Hepatocyte (in vitro differentiated cells): ENCODE data around the gene NSUN6. TPM values are rescaled to one million over a fixed set of nuclear protein-coding genes. Genes with fewer than 3 reads are reported as not detected.
A peak's percentile ranks its signal among the peaks of the same experiment; 100 is the strongest.

Source experiments
- DNase-seq: peaks from one replicate; pipeline ENCODE4 v3.0.0-alpha.2; 2016; ENCODE audit warnings: low spot score
- H2AFZ ChIP-seq: fragments of 200-600 bp; sonication (generic); 2 replicates; pipeline ENCODE4 v1.6.0; 2016; ENCODE audit warnings: antibody characterized with exemption, mild to moderate bottlenecking
- H3K27ac ChIP-seq: fragments of 200-600 bp; sonication (generic); 2 replicates; pipeline ENCODE4 v1.5.1; 2016; ENCODE audit warnings: mild to moderate bottlenecking
- H3K27me3 ChIP-seq: fragments of 200-600 bp; sonication (generic); 2 replicates; pipeline ENCODE4 v1.6.1; 2016
- H3K36me3 ChIP-seq: fragments of 200-600 bp; sonication (generic); replicated peaks from 2 replicates; pipeline ENCODE4 v1.5.1; 2016; ENCODE audit warnings: low read depth; ENCODE audit not compliant: insufficient read depth
- H3K4me1 ChIP-seq: fragments of 200-600 bp; sonication (generic); 2 replicates; pipeline ENCODE4 v1.5.1; 2016; ENCODE audit warnings: mild to moderate bottlenecking, moderate library complexity; ENCODE audit not compliant: insufficient read depth
- H3K4me2 ChIP-seq: fragments of 200-600 bp; sonication (generic); 2 replicates; pipeline ENCODE4 v1.6.0; 2016
- H3K4me3 ChIP-seq: fragments of 200-600 bp; sonication (generic); 2 replicates; pipeline ENCODE4 v1.5.1; 2016; ENCODE audit warnings: mild to moderate bottlenecking
- H3K79me2 ChIP-seq: fragments of 200-600 bp; sonication (generic); 2 replicates; pipeline ENCODE4 v1.6.0; 2017; ENCODE audit warnings: mild to moderate bottlenecking
- H3K9me2 ChIP-seq: fragments of 200-600 bp; sonication (generic); replicated peaks from 2 replicates; pipeline ENCODE4 v1.6.0; 2017; ENCODE audit warnings: mild to moderate bottlenecking; ENCODE audit not compliant: insufficient read depth
- H3K9me3 ChIP-seq: fragments of 200-600 bp; sonication (generic); 2 replicates; pipeline ENCODE4 v1.5.1; 2016; ENCODE audit warnings: low read depth, mild to moderate bottlenecking
- H4K20me1 ChIP-seq: fragments of 200-600 bp; sonication (generic); 2 replicates; pipeline ENCODE4 v1.6.0; 2016; ENCODE audit warnings: mild to moderate bottlenecking; ENCODE audit not compliant: insufficient read depth, poor library complexity, severe bottlenecking
- EZH2 ChIP-seq: fragments of 200-600 bp; sonication (generic); IDR thresholded peaks from 2 replicates; pipeline ENCODE4 v1.6.1; 2016; ENCODE audit warnings: antibody characterized with exemption, mild to moderate bottlenecking, borderline replicate concordance
- EZH2phosphoT487 ChIP-seq: fragments of 200-600 bp; sonication (generic); IDR thresholded peaks from one replicate; pipeline ENCODE4 v1.6.1; 2018; ENCODE audit warnings: antibody characterized with exemption, mild to moderate bottlenecking, low read depth, moderate library complexity; ENCODE audit not compliant: unreplicated experiment, severe bottlenecking
- WGBS: methylation state at CpG from one replicate; pipeline ENCODE4 v1.1.6; 2016; ENCODE audit warnings: low lambda C conversion rate; ENCODE audit errors: missing lambda C conversion rate; 5-methylcytosine and 5-hydroxymethylcytosine counted together
- polyA plus RNA-seq: library from polyadenylated mRNA; unstranded; fragments of >200 nt; fragmentation: Nextera tagmentation; extraction: Ambion mirVana; gene quantifications from 2 replicates; pipeline ENCODE4 v1.2.1, GENCODE V29; 2016
- total RNA-seq: library from RNA; depleted of rRNA; stranded (reverse); fragments of >200 nt; gene quantifications from 2 replicates; pipeline ENCODE4 v1.2.3, GENCODE V29; 2014
- TF ChIP-seq, protein P1 (sequence below): fragments of 200-600 bp; sonication (generic); IDR thresholded peaks from 2 replicates; pipeline ENCODE4 v1.5.1; 2016; ENCODE audit warnings: antibody characterized with exemption, mild to moderate bottlenecking; ENCODE audit not compliant: poor library complexity

The NSUN6 gene
- total and polyA plus RNA-seq, 2 experiments from 2014 or later: 12.2 to 14.6 TPM

DNA sequence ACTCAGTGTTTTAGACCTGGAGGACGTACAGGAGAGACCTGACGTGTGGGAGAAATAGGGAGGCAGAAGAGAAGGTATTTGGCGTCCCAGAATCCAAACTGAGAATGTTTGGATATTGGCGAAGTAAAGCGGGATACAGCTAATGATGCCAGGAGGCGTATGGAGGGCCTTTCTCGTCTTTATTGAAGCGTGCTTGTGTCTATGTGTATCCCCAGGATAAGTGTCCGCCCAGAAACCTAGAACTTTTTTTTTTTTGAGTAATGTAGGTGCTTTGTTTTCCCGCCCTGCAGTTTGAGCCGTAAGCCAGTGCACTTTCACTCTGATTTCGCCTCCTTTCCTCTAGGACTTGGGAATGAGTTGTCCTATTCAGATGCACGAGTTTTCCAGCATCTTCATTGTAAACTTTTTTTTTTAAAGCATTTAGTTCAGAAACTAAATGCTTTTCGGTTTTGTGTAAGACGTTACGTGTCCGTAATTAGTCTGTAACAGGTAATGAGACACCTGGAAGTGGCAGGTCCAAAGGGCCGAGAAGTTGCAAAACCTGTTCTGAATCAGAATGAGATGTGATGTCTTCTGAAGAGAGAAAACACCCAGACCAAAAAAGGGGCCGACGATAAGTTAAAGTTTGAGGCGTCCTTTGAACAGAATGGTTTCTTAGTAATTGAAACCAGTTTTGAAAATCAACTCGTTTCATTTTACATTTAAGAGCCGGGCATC, 8.6 kb upstream of the NSUN6 start:
- Histone ChIP-seq H3K4me1 (peaks cover 9% of the 10 kb centered on the region), H3K79me2 (peaks cover 56% of the 10 kb centered on the region), H3K27me3 (no peaks in the 10 kb centered on the region), H3K9me2 (no peaks in the 10 kb centered on the region), H3K4me3 (peak overlapping the region; percentile 82), H3K9me3 (no peaks in the 10 kb centered on the region), H3K27ac (peak overlapping the region; percentile 99), H4K20me1 (peaks cover 47% of the 10 kb centered on the region), H2AFZ (peak overlapping the region; percentile 31), H3K36me3 (no peaks in the 10 kb centered on the region), H3K4me2 (peak overlapping the region; percentile 79)
- peak; percentile 67 for DNase-seq
- no peak for TF ChIP-seq EZH2phosphoT487
- TF ChIP-seq EZH2: no peak
- TF ChIP-seq, protein P1, sequence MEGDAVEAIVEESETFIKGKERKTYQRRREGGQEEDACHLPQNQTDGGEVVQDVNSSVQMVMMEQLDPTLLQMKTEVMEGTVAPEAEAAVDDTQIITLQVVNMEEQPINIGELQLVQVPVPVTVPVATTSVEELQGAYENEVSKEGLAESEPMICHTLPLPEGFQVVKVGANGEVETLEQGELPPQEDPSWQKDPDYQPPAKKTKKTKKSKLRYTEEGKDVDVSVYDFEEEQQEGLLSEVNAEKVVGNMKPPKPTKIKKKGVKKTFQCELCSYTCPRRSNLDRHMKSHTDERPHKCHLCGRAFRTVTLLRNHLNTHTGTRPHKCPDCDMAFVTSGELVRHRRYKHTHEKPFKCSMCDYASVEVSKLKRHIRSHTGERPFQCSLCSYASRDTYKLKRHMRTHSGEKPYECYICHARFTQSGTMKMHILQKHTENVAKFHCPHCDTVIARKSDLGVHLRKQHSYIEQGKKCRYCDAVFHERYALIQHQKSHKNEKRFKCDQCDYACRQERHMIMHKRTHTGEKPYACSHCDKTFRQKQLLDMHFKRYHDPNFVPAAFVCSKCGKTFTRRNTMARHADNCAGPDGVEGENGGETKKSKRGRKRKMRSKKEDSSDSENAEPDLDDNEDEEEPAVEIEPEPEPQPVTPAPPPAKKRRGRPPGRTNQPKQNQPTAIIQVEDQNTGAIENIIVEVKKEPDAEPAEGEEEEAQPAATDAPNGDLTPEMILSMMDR: no peak
- 2% methylated on average over 23 of the region's 23 CpGs for WGBS

GRCh38 chr10:18659125-18659818, 7.9 kb upstream of the NSUN6 start, which contains the start of gene ARL5B:
Gene ARL5B, plus strand, starts transcription at chr10:18659431. Its CDS starts 207 bp downstream, at chr10:18659638.
- peaks cover 49% of the 10 kb centered on the region for H3K79me2 ChIP-seq
- 2% methylated on average over 56 of the region's 72 CpGs for WGBS

GRCh38 chr10:18658271-18659124, 7.1 kb upstream of the NSUN6 start:
- peak; percentile 40 for DNase-seq
- H2AFZ ChIP-seq: peak overlapping the region; percentile 39
- no peaks in the 10 kb centered on the region for H3K9me2 ChIP-seq
- 31% methylated on average over 23 of the region's 23 CpGs for WGBS
- H3K36me3 ChIP-seq: no peaks in the 10 kb centered on the region
- no peaks in the 10 kb centered on the region for H3K27me3 ChIP-seq
- peaks cover 33% of the 10 kb centered on the region for H4K20me1 ChIP-seq
- no peak for TF ChIP-seq EZH2
- TF ChIP-seq EZH2phosphoT487: no peak
- TF ChIP-seq, protein P1: no peak
- peaks cover 41% of the 10 kb centered on the region for H3K79me2 ChIP-seq
- H3K27ac ChIP-seq: peak overlapping the region; percentile 99
- peak overlapping the region; percentile 50 for H3K4me3 ChIP-seq
- H3K9me3 ChIP-seq: no peaks in the 10 kb centered on the region
- peaks cover 9% of the 10 kb centered on the region for H3K4me1 ChIP-seq
- peak overlapping the region; percentile 84 for H3K4me2 ChIP-seq

More at GRCh38 chr10:18659125-18659818, 7.9 kb upstream of the NSUN6 start, which contains the start of gene ARL5B:
- peak within 1 kb of the TSS; percentile 99 for H3K27ac ChIP-seq
- peak within 1 kb of the TSS; percentile 39 for H2AFZ ChIP-seq
- no peaks in the 10 kb centered on the region for H3K36me3 ChIP-seq
- peak; percentile 99 for DNase-seq
- H3K9me3 ChIP-seq: no peaks in the 10 kb centered on the region
- peak within 1 kb of the TSS; percentile 82 for H3K4me3 ChIP-seq
- H4K20me1 ChIP-seq: peaks cover 40% of the 10 kb centered on the region
- no peaks in the 10 kb centered on the region for H3K9me2 ChIP-seq
- no peaks in the 10 kb centered on the region for H3K27me3 ChIP-seq
- H3K4me2 ChIP-seq: peak within 1 kb of the TSS; percentile 84
- H3K4me1 ChIP-seq: peaks cover 9% of the 10 kb centered on the region
- TF ChIP-seq EZH2 (no peak), EZH2phosphoT487 (no peak)
- TF ChIP-seq, protein P1: no peak
